UCSD-AML1 (cell line): Measurements from ENCODE around the gene JAG2.

Source experiments
- DNase-seq: peaks from one replicate; lab custom pipeline; 2025; ENCODE audit not compliant: unreplicated experiment; lab: John Stamatoyannopoulos, UW

Gene JAG2

DNA sequence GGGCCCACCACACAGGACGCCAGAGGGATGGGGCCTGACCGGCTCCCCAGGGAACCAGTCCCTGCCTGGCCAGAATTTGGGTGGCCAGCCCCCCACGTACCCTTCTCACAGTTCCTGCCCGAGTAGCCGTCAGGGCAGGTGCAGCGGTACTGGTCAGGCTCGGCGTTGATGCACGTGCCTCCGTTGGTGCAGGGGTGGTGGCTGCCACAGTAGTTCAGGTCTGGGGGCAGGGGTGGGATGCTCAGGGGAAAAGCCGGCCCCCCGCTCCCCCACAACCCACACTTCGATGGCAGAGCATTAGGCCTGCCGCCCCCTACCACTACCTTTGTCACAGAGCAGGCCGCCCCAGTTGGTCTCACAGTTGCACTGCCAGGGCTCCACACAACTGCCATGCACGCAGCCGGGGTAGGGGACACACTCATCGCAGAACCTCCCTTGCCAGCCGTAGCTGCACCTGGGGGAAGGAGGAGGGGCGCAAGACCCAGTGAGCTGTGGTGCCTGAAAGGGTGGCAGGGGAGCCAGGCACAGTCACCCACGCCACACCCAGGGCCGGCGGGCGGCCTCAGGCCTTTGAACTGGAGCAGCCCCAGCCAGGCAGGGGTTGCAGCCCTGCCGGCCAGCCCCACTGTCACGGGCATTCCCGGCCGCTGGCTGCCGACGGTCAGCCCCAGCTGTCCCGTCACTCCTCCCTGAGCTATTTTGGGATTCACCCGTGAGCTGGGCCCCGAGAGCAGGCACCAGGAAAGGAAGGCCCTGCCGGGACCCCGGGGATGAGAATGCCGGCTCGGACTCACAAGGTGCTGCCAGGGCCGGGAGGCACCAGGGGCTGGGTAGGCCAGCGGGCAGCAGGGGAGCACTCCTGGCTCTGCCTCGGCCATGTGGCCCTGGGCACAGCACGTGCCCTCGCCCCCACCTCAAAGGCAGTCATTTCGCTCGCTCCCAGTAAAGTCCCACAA lies 16.5 kb downstream of the JAG2 start:
- no peak for DNase-seq

DNA sequence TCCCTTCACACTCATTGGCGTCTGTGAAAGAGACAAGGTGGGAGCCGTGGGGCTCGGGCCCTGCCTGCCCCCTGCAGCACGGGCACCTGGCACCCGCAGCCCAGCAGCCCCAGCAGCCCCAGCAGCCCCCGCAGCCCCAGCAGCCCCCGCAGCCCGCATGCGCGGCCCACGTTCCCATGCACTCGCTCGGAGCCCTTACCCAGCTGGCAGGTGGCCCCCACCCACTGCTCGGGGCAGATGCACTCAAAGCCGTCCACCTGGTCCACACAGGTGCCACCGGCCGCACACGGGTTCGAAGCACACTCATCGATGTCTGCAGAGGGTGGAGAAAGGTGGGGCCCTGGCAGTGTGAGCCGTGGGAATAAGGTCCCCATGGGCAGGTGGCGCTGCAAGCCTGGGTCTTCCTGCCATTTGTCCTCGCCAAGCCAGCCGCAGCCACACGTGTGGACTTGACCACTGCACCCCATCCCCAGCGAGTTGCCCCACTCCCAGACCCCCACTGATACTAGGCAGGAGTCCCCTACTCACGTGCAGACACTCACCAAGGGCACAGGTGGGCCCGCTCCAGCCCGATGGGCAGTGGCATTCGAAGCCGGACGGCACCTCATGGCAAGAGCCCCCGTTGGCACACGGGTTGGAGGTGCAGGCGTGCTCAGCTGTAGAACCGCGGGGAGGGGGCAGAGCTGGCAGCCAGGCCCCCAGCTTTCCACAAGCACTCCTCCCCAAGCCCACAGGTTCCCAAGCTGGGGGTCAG lies 17.3 kb downstream of the JAG2 start:
- no peak for DNase-seq

GRCh38 chr14:105150368-105151083 lies 18.1 kb downstream of the JAG2 start:
- no peak for DNase-seq

- DNase-seq = no peak
Observed at GRCh38 chr14:105150026-105150367, 18.6 kb downstream of the JAG2 start.

DNA sequence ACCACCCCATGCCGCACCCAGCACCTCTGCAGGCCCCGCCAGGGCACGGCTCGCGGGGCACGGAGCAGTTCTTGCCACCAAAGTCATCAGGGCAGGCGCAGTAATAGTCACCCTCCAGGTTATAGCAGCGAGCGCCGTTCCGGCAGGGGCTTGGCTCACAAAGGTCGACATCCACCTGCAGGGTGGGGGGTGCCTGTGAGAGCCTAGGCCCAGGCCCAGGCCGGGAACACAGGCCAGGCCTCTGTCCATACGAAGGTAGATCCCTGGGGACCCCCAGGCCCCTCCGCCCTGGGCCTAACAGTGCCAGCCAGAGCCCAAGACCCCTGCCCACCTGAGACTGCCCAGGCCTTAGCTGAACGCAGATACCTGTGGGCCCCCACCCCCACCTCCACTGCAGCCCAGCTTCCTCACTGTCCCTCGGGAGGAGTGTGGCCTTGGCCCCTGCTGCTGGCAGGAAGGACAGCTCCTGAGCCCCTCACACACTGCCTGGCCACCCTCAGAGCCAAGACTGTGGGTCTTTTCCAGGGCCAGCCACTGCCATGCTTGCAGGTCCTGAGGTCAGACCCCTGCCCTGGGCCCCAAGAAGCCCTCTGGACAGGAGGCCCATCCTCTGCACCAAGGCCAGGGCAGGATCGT lies 19.3 kb downstream of the JAG2 start:
- no peak for DNase-seq

GRCh38 chr14:105148604-105149145 lies 19.9 kb downstream of the JAG2 start:
- no peak for DNase-seq

DNA sequence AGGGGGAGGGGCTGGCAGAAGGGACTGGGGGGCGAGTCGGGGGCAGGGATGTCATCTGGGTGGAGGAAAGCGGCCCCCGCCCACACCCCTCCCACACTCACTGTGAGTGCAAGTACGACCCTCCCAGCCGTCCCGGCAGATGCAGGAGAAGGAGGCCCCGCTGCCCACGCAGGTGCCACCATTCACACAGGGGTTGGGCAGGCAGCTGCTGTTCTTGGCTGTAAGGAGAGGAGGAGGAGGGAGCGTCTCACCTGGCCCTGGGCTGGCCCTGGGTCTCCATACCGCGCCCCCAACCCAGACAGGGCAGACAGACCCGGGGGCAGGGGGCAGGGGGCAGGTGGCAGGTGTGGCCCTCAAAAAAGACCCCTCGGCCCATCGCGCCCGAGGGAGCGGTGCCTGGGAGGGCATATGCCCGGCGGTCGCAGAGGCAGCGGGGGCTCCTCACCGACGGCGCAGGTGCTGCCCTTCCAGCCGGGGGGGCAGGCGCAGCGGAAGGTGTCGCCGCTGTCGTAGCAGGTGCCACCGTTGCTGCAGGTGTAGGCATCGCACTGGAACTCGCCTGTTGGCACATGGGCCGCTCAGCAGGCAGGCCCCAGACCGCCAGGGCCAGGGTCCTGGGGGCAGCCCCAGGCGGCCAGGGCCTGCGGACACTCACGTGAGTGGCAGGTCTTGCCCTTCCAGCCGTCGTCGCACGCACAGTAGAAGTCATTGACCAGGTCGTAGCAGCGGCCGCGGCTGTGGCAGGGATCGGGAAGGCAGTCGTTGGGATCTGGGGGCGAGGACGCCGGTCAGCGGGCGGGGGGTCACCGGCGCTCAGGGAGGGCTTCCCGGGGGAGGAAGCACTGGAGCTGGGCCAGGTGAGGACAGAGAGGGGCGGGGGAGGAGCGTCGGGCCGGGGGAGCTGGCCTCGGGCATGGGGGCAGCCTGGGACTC lies 20.6 kb downstream of the JAG2 start:
- DNase-seq = no peak

- DNase-seq = no peak
Observed at GRCh38 chr14:105146976-105147635, 21.5 kb downstream of the JAG2 start.

DNA sequence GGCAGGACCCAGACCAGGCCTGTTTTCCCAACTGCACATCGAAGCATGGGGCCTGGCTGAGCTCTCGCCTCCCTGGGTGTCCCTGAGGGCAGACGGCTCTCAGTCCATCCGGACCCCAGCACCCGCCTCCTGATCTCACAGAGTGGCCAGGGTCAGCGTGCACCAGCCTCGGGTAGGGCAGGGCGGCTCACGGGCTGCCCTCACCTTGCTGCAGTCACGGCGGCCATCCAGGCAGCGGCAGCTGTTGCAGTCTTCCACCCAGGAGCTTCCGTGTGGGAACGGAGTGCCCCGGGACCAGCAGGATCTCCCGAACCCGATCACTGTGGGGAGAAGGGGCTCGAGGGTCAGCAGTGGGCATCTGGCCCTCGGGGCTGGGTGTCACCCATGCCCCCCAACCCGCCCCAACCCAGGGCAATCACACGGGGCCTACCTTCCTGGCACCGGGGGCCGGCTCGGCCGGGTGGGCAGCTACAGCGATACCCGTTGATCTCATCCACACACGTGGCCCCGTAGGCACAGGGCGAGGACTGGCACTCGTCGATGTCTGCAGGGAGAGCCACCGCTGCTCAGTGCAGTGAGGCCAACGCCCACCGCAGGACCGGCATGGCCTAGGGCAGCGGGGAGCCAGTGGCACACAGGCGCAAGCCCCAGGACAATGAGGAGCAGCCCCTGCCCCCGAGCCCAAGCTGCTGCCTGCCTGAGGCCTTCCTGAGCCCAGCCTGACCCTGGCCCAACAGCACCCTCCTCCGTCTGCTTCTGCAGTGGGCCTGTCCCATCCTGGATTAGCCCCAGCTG lies 22.2 kb downstream of the JAG2 start:
- DNase-seq = no peak

GRCh38 chr14:105145381-105146180 lies 23.0 kb downstream of the JAG2 start:
- no peak for DNase-seq

GRCh38 chr14:105144666-105145380 lies 23.8 kb downstream of the JAG2 start:
- no peak for DNase-seq

DNA sequence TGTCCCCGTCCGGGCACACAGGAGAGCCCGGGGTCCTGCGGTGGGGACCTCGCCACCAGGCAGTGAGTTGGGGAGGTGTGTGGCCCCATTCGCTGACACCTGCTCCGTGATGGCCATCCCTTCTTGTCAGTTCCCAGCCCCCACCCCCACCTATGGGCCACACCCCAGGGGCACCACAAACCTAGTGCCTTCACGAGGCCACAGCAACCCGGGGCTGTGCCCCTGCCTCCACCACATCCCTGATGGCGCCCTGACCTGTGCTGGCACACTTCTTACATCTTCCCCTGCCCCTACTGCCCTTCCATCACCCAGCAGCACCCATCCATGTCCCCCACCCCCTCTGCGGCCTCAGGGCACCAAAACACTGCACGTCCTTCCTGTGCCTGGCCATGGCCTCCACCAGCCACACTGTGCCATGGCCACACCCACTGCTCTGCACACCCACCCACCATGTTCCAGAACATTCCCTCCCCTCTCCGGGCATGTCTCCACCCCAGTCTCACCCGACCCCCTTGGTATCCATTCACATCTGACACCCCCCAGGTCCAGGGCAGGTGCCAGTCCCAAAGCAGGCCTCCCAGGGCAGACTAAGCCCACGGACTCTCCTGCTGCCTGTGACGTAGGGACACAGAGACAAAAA lies 24.4 kb downstream of the JAG2 start:
- no peak for DNase-seq

DNA sequence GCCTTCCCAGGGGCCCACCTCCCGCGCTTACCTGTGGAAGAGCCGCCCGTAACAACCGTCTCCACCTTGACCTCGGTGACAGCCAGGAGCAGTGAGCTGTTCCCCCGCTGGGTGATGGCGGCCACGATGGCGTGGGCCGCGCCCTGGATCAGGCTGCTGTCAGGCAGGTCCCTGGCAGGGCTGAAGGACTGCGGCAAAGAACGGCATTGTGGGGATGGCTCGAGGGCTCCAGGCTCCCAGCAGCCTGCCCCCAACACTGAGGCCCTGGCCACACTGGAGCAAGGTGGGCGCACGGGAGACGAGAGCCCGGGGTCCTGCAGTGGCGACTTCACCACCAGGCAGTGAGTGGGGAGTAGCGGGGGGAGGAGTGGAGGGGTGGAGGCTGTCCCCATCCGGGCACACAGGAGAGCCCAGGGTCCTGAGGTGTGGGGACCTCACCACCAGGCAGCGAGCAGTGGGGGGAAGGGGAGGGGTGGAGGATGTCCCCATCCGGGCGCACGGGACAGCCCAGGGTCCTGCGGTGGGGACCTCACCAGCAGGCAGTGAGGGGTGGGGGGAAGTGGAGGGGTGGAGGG lies 25.0 kb downstream of the JAG2 start:
- no peak for DNase-seq

GRCh38 chr14:105142651-105143450 lies 25.7 kb downstream of the JAG2 start:
- no peak for DNase-seq
